Lower leg skin (tissue), 4 donors: ENCODE measurements around the gene TRABD2A. TPM values are rescaled to one million over a fixed set of nuclear protein-coding genes. Genes with fewer than 3 reads are reported as not detected.
A peak's percentile ranks its signal among the peaks of the same experiment; 100 is the strongest.

Experiments used
- DNase-seq, 2 donors: peaks; one replicate each; pipeline ENCODE4 v3.0.0-alpha.2; 2019; ENCODE audit warnings: low spot score in 2 of 2
- H3K4me3 ChIP-seq: fragments of 200-600 bp; sonication (generic); 2 replicates; pipeline ENCODE4 v1.5.1; 2017; ENCODE audit warnings: mild to moderate bottlenecking, low read depth; ENCODE audit not compliant: poor library complexity, severe bottlenecking
- POLR2A ChIP-seq, 2 donors: fragments of 450-650 bp; IDR thresholded peaks; one replicate each; pipeline ENCODE4 v1.6.1; 2016 to 2017; ENCODE audit warnings: antibody characterized with exemption in 2 of 2, mild to moderate bottlenecking in 1 of 2, moderate library complexity in 1 of 2
- WGBS, 2 donors: methylation state at CpG; one replicate each; pipeline ENCODE4 v1.1.5; 2018; 5-methylcytosine and 5-hydroxymethylcytosine counted together
- intact Hi-C: fragments of 100-400 bp; cut with DNase I; formaldehyde crosslinking; loops from one replicate; pipeline ENCODE4 v1.15.0; 2023; ENCODE audit warnings: low total_unique reads
- total RNA-seq, 4 donors: library from RNA; depleted of rRNA; stranded (reverse); fragments of >200 nt; gene quantifications; one replicate each; pipeline ENCODE4 v1.1.0, GENCODE V29; 2016
- TF ChIP-seq, protein P1 (sequence below), 3 donors: fragments of 450-650 bp; IDR thresholded peaks; one replicate each; pipeline ENCODE4 v1.5.1; 2016; ENCODE audit warnings: antibody characterized with exemption in 3 of 3, mild to moderate bottlenecking in 3 of 3, moderate library complexity in 2 of 3

Gene TRABD2A
- total RNA-seq, 4 donors from 2014 or later, result 0.17 to 2.1 (median 1.5) TPM; not detected in 1

DNA sequence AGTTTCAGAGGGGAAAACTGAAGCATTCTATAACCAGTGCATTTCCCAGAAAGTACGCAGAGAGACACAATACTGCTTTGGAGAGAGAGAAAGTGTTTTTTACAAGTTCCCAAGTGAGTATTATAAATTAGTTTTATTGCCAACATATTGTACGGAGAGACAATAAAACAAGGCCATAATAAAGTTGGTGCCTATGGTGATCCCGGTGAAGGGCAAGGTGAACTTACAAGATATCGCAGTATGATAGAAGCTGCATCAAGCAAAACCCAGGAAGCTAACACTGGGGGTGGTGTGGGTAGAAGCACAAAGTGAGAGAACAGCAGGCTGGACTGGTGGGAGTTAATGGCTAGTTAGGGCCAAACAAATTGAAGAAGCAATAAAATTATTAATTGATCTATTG is 32.1 kb upstream of the TRABD2A start:
- WGBS, 2 donors, result 87 to 90% methylated on average over 4 of the region's 4 CpGs
- TF ChIP-seq, protein P1, sequence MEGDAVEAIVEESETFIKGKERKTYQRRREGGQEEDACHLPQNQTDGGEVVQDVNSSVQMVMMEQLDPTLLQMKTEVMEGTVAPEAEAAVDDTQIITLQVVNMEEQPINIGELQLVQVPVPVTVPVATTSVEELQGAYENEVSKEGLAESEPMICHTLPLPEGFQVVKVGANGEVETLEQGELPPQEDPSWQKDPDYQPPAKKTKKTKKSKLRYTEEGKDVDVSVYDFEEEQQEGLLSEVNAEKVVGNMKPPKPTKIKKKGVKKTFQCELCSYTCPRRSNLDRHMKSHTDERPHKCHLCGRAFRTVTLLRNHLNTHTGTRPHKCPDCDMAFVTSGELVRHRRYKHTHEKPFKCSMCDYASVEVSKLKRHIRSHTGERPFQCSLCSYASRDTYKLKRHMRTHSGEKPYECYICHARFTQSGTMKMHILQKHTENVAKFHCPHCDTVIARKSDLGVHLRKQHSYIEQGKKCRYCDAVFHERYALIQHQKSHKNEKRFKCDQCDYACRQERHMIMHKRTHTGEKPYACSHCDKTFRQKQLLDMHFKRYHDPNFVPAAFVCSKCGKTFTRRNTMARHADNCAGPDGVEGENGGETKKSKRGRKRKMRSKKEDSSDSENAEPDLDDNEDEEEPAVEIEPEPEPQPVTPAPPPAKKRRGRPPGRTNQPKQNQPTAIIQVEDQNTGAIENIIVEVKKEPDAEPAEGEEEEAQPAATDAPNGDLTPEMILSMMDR (IDR thresholded peaks at IDR 0.05), result no peak
- no peak for TF ChIP-seq POLR2A (IDR thresholded peaks at IDR 0.05)
- H3K4me3 ChIP-seq, result no peak overlapping the region
- no peak for DNase-seq
- intact Hi-C loops, result no loop called here

DNA sequence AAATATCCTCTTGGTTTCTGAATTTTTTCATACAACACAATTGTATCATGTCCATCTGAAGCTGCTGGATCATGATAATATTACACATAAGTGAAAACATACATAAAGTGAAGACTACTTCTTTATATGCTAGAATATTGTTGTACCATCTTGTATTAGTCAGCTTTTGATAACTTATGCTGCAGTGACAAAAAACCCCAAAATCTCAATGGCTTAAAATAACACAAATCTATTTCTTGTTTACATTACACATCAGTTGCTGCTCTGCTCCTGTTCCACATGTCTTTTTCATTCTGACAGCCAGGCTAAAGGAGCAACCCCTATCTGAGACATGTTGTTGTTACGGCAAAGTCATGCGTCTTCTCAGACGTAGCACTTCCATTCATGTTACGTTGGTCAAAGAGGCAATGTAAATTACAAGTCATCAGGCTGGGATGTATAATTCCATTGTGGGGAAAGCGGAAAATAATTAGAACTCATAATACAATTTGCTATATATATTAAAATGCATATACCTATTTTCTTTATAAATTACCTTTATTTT is 30.3 kb upstream of the TRABD2A start:
- TF ChIP-seq, protein P1 (IDR thresholded peaks at IDR 0.05), result no peak
- no peak for TF ChIP-seq POLR2A (IDR thresholded peaks at IDR 0.05)
- WGBS, 2 donors, result 97 to 99% methylated on average over 5 of the region's 5 CpGs
- DNase-seq, result no peak
- intact Hi-C loops, result no loop called here
- no peak overlapping the region for H3K4me3 ChIP-seq

DNA sequence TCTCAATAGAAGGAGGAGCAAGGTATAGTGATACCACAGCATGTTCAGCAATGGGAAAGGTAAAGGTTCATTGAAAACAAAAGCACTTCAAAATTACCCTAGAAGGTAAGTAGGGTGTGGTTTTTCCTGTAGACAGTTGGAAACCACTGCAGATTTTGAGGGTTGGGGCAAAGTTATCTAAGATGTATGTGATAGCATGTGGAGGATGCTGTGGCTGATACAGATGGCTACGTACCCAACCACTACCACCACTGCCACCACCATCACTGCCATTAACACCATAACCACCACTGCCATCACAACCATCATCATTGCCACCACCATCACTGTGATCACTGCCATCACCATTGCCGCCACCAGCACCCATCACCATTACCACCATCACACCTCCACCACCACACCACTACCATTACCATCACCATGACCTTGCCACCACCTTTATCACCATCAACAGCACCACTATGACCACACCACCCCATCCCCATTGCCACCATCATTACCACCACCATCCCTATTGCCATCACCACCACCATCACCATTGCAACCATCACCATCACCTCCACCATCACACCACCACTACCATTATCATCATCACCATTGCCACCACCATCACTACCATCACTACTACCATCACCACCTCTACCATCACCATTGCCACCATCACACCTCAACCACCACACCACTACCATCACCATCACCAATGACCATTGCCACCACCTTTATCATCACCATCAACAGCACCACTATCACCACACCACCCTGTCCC is 28.2 kb upstream of the TRABD2A start:
- no peak for DNase-seq
- no peak overlapping the region for H3K4me3 ChIP-seq
- WGBS, 2 donors, result 89 to 94% methylated on average over 2 of the region's 2 CpGs
- no peak for TF ChIP-seq POLR2A (IDR thresholded peaks at IDR 0.05)
- TF ChIP-seq, protein P1 (IDR thresholded peaks at IDR 0.05), result no peak
- intact Hi-C loops, result no loop called here

DNA sequence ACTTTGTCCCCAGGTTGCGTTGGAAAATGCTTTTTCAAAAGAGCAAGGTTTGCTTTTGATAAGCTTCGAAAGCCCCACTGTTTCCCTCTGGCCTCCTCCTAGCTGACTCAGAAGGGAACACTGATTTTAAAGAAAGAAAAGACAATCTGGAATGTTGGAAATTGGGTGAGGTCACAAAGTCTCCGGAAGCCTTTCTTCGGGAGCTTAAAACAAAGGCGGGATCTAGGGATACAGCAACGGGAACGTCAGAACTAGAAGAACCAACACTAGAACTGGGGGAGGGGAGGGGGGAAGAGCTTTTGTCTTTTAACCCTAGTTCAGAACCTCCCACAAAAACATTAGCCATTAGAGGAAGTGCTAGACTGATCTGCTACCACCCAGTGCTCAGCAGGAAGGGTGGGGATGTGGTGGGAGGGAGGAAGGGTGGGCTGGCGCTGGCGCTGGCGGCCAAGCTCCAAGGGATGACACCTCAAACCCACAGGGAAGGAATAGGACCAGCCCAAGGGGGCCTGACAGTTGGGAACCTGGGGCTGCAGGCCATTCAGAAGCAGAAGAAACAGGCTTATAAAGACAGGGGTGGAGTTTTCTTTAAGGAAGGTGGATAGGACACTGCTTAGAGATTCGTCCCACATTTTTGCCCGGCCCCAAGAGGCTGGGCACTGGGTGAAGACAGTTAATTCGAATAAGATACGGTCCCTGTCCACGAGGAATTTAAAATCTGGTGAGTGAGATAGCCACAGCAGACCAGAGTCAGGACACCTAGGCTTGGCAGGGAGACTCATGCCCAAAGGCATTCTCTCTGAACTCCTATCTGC is 26.2 kb upstream of the TRABD2A start:
- intact Hi-C loops, result no loop called here
- TF ChIP-seq POLR2A (IDR thresholded peaks at IDR 0.05), result no peak
- TF ChIP-seq, protein P1 (IDR thresholded peaks at IDR 0.05), result no peak
- peak; percentile 81 to 95 for DNase-seq
- 15 to 17% methylated on average over 15 of the region's 15 CpGs for WGBS, 2 donors
- peak overlapping the region; percentile 68 for H3K4me3 ChIP-seq

DNA sequence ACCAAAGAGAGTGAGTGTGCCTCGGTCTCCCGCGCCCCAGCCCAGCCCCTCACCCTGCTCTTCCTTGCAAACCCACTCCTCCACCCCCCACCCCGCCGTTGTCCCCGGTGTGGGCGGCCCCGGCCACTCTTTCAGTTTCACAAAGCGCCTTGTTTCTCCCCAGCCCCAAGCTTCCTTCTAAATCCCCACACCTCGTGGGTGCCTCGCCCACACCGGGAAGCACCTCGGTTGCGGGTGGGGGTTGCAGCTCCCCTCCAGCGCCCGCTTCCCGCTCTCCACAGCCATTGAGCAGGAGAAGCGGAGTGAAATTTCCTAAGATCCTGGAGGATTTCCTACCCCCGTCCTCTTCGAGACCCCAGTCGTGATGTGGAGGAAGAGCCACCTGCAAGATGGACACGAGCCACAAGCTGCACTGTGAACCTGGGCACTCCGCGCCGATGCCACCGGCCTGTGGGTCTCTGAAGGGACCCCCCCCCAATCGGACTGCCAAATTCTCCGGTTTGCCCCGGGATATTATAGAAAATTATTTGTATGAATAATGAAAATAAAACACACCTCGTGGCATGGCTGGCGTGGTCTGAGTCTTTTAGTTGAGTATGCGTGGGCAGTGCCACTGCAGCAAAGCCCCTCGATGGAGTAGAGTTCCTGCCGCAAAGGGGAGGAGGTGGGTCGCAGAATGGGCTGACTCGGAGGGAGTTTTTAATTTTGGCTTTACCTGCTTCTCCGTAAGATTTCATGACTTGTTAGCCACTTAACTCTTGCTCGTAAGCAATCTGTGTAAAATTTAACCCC is 25.4 kb upstream of the TRABD2A start:
- WGBS, 2 donors, result 0 to 1% methylated on average over 35 to 38 of the region's 38 CpGs
- intact Hi-C loops, result no loop called here
- TF ChIP-seq, protein P1 (IDR thresholded peaks at IDR 0.05), result no peak
- TF ChIP-seq POLR2A (IDR thresholded peaks at IDR 0.05), result no peak
- DNase-seq, result peak in 1 of 2 donors; percentile 91
- peak overlapping the region; percentile 68 for H3K4me3 ChIP-seq
